Measurements from ENCODE around the gene CRAT. TPM values are rescaled to one million over a fixed set of nuclear protein-coding genes. Genes with fewer than 3 reads are reported as not detected.

The CRAT gene
- total RNA-seq, 4 donors from 2014 or later: 59.6 to 91.2 (median 67.5) TPM

- peaks cover 0 to 93% of the 10 kb centered on the region in 2 donors for H3K36me3 ChIP-seq
- no peaks in the 10 kb centered on the region for H3K27me3 ChIP-seq
- no peak for TF ChIP-seq POLR2AphosphoS5 (IDR thresholded peaks at IDR 0.05)
- no peak for TF ChIP-seq POLR2A (IDR thresholded peaks at IDR 0.05)
- no peak for TF ChIP-seq EP300 (IDR thresholded peaks at IDR 0.05)
- TF ChIP-seq CTCF (IDR thresholded peaks at IDR 0.05): no peak
- H3K4me3 ChIP-seq: no peak overlapping the region
- WGBS, 2 donors (ENCODE audit: low coverage in 1 of 2): 96 to 100% methylated on average over 2 to 7 of the region's 8 CpGs
- no peaks in the 10 kb centered on the region for H3K4me1 ChIP-seq
- ATAC-seq: no peak
- no peak overlapping the region for H3K27ac ChIP-seq
- no peaks in the 10 kb centered on the region for H3K9me3 ChIP-seq
These were observed 46.1 kb downstream of the CRAT start for GRCh38 chr9:129064499-129064908.

- no peak for TF ChIP-seq POLR2A (IDR thresholded peaks at IDR 0.05)
- TF ChIP-seq CTCF (IDR thresholded peaks at IDR 0.05): no peak
- TF ChIP-seq EP300 (IDR thresholded peaks at IDR 0.05): no peak
- no peak for TF ChIP-seq POLR2AphosphoS5 (IDR thresholded peaks at IDR 0.05)
- WGBS, 2 donors (ENCODE audit: low coverage in 1 of 2): no CpG with 5 or more reads among the region's 9 CpGs
- Histone ChIP-seq H3K36me3 (peaks cover 0 to 92% of the 10 kb centered on the region in 2 donors), H3K4me3 (no peak overlapping the region), H3K27ac (no peak overlapping the region), H3K4me1 (no peaks in the 10 kb centered on the region), H3K9me3 (no peaks in the 10 kb centered on the region), H3K27me3 (no peaks in the 10 kb centered on the region)
- ATAC-seq: no peak
These were observed 47.5 kb downstream of the CRAT start for GRCh38 chr9:129063061-129063460.

GRCh38 chr9:129060991-129061390 lies 49.6 kb downstream of the CRAT start:
- TF ChIP-seq POLR2A (IDR thresholded peaks at IDR 0.05): no peak
- Histone ChIP-seq H3K27me3 (no peaks in the 10 kb centered on the region), H3K4me3 (no peak overlapping the region), H3K27ac (no peak overlapping the region), H3K9me3 (no peaks in the 10 kb centered on the region), H3K4me1 (no peaks in the 10 kb centered on the region), H3K36me3 (peaks cover 0 to 99% of the 10 kb centered on the region in 2 donors)
- WGBS, 2 donors (ENCODE audit: low coverage in 1 of 2): 78 to 95% methylated on average over 3 to 5 of the region's 12 CpGs
- ATAC-seq: no peak

- Histone ChIP-seq H3K36me3 (peaks cover 0 to 99% of the 10 kb centered on the region in 2 donors), H3K27me3 (no peaks in the 10 kb centered on the region), H3K27ac (no peak overlapping the region), H3K9me3 (no peaks in the 10 kb centered on the region), H3K4me1 (no peaks in the 10 kb centered on the region), H3K4me3 (no peak overlapping the region)
- TF ChIP-seq POLR2AphosphoS5 (IDR thresholded peaks at IDR 0.05) (no peak), POLR2A (IDR thresholded peaks at IDR 0.05) (no peak), CTCF (IDR thresholded peaks at IDR 0.05) (no peak), EP300 (IDR thresholded peaks at IDR 0.05) (no peak)
- ATAC-seq: no peak
- 100% methylated on average over 2 of the region's 37 CpGs; no CpG with 5 or more reads in 1 of the 2 donors for WGBS, 2 donors (ENCODE audit: low coverage in 1 of 2)
These were observed 50.5 kb downstream of the CRAT start for GRCh38 chr9:129059796-129060785.

GRCh38 chr9:129058965-129059795 lies 51.4 kb downstream of the CRAT start:
- H3K4me3 ChIP-seq: no peak overlapping the region
- H3K36me3 ChIP-seq: peaks cover 0 to 99% of the 10 kb centered on the region in 2 donors
- H3K4me1 ChIP-seq: no peaks in the 10 kb centered on the region
- TF ChIP-seq CTCF (IDR thresholded peaks at IDR 0.05) (no peak), POLR2AphosphoS5 (IDR thresholded peaks at IDR 0.05) (no peak), EP300 (IDR thresholded peaks at IDR 0.05) (no peak), POLR2A (IDR thresholded peaks at IDR 0.05) (no peak)
- 74 to 80% methylated on average over 4 of the region's 21 CpGs for WGBS, 2 donors (ENCODE audit: low coverage in 1 of 2)
- H3K27me3 ChIP-seq: no peaks in the 10 kb centered on the region
- H3K27ac ChIP-seq: no peak overlapping the region
- ATAC-seq: no peak
- no peaks in the 10 kb centered on the region for H3K9me3 ChIP-seq
